Activated T-cell treated with anti-CD3 and anti-CD28 coated beads, Interleukin-2, amount 50 U/mL, for 1 hour (primary cell): ENCODE measurements around the gene HAUS7.

Experiments
- DNase-seq: peaks from one replicate; pipeline ENCODE4 v3.0.0-alpha.2; 2020

HAUS7 gene

DNA sequence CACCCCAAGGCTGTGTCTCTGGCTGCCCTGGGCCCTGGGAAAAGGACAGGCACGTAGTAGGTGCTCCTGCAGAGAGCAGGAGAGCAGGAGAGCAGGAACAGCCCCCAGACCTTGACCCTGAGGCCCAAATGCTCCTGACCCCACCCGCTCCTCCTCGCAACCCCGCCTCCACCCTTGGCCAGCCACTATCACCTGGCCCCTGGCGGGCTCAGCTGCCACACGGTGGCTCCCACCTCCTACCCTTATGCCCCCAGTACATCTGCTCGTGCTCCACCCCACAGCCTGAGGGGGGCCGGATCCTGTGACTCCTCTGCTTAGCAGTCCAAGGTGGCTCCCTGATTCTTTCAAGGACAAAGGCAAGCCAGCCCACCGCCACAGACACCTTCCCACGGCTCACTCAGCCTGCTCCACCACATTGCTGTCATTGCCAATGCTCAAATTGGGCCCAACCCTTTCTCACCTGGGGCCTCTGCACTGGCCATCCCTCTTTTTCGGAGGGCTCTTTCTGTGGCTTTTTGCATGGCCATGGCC, 5.4 kb upstream of the HAUS7 start:
- no peak for DNase-seq

DNA sequence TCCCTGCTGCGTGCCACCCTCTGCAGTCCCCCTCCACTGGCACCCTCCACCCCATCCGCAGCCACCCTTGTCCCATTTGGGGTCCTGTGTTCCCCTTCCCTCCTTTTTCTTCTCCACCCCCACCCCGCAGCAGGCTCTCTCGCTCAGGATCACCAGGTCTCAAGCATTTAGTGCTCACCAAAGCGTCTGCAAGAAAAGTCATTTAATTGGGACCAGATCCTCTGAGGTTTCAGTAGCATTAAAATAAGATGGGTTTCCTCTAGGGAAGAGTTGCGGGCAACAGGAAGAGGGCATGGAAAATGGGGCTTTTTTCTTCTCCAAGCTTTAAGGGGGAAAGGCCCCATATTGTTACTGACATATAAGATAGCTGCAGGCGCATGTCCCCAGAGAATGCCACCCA, 4.9 kb upstream of the HAUS7 start:
- no peak for DNase-seq

- DNase-seq, result peak; percentile 60
Observed at GRCh38 chrX:153474718-153475117, 4.3 kb upstream of the HAUS7 start.

DNA sequence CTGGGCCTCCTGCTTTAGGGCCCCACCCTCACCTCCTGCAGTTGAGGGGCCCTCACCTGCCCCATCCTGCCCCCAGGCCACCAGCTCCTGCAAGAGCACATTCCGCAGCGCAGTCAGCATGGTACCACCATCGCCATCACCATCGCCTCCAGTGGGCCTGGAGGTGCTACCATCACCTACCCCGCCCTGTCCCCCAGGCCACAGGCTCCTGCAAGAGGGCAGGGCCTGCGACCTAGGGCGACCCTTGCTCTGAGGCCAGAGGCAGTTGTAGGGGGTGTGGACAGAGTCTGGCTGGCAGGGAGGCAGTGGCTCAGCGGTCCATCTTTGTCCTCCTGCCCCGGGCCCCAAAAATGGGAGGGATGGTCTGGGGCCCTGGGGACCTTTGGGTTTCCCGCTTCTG, 3.9 kb upstream of the HAUS7 start:
- no peak for DNase-seq

DNA sequence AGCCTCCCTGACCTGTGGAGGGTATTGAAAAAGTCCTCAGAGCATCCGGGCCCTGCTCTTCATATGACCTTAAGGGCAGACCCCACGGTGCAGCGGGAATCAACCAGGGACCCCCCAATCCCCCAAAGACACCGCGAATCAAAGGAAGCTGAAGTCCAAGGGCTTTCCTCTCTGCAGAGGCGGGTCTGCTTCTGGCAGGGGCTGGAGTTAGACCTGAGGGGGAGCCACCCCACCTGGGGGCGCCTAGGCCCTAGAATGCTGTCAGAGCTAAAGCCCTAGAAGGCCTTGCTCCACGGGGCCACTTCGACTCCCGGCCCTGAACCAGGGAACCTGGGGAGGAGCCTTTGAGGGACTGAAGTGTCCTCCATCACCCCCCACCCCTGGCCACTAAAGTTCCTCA, 2.8 kb upstream of the HAUS7 start:
- DNase-seq, result no peak

DNA sequence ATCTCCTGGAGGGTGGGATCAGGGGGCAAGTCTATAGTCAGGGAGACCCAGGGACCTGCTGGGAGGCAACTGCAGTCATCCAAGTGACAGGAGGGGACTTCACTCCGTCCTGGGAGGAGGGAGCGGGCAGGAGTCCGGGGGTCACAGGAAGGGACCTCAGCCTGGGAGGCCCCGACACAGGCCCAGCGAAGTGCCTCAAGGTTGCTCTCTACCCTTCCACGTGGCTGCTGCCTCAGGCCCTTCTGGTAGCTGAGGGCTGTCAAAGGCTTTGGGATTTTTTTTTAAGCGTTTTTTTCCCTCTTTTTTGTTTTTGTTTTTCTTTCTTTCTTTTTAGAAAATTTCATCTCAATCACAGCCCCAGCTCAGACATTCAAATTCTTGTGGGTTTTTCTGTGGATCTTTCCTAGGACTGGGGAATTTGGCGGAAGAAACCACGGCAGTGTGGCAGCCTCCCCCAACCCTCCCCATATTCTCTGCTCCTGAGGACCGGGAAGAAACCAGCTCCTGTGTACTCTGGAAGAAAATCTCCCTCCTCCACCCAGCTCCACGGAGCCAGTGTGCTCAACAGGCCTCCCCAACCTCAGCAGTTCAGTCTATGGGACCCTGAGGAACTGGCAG, 1.4 kb upstream of the HAUS7 start:
- DNase-seq, result no peak

DNA sequence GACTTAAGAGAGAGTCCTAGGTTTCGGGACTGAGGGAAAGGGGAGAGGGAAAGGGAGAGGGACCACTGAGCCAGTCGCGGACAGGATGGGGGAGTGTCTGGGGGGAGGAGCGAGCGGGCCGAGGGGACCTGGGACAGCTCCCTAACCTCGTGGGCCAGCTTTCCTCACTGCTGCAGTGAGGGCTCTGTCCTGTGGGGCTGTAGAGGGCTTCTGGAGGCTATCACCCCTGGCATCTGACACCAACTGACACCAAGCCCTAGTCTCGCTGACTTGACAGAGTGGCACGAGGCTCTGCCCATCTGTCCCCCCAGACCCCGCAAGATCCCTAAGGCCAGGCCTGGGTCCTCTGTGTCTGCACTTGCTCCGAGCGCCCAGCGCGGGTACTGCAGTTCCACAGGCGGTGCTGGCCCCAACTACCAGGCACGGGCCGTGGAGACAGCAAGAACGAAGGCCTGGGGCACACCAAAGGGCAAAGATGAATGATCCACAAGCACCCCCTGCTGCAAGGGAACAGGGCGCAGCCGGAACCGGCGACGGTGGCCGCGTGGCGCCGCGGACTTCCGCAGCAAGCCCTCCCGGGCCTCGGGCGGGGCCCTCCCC, 465 bp downstream of the HAUS7 start:
- no peak for DNase-seq

- DNase-seq, result no peak
Observed at GRCh38 chrX:153468008-153468580, 2.3 kb downstream of the HAUS7 start.

GRCh38 chrX:153465691-153466380, 4.5 kb downstream of the HAUS7 start:
- no peak for DNase-seq

DNA sequence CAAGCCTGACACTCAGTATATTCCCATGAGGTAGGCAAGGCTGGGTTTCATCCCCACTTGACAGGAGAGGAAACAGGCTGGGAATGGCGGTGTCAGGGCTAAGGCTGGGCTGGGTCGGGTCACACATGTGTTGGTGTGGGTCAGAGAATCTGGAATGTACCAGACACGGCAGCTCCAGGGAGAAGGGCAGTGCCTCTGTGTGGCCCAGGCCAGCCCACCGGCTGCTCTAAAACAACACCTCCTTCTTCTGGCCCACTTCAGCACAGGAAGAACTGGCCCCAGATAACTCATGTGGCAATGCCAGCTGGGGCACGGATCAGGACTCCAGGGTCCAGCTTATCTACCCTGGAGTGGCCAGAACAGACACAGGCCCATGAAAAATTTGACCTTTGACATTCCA, 6.3 kb downstream of the HAUS7 start:
- no peak for DNase-seq

DNA sequence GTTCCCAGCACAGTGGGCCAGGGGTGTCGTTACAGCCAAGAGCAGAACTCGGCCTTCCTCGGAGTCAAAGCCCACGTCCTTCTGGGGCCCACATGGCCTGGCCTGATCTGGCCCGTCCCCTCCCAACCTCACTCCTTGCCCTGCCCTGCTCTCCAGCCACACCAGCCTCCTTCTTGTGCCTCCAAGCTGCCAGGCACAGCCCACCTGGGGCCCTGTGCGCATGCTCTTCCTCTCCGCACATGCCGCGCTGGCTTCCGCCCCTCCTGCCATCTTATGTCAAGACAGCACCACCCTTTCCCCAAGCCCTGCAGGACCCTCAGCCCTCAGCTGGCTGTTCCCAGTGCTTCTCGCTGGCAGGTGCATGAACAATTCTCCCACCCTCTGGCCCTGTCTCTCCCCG, 6.8 kb downstream of the HAUS7 start:
- DNase-seq, result no peak

GRCh38 chrX:153463031-153463430, 7.3 kb downstream of the HAUS7 start:
- DNase-seq, result no peak

GRCh38 chrX:153462291-153462690, 8.1 kb downstream of the HAUS7 start:
- no peak for DNase-seq

GRCh38 chrX:153460826-153461225, 9.6 kb downstream of the HAUS7 start:
- DNase-seq, result peak; percentile 57

DNA sequence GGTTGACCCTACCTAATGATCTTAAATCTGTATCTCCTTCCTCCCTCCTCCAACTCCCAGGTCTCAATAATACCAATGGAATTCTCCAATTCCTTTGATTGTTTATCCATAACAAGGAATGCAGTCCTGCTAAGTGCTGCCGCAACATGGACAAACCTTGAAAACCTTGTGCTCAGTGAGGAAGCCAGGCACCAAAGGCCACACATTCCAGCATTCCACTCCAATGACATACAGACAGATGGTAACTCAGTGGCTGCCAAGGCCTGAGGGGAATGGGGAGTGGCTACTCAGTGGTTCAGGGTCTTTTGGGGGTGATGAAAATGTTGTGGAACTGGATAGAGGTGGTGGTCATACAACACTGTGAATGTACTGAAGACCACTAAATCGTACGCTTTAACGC, 10.4 kb downstream of the HAUS7 start:
- DNase-seq, result no peak

- DNase-seq, result no peak
Observed at GRCh38 chrX:153458476-153458875, 11.9 kb downstream of the HAUS7 start.

DNA sequence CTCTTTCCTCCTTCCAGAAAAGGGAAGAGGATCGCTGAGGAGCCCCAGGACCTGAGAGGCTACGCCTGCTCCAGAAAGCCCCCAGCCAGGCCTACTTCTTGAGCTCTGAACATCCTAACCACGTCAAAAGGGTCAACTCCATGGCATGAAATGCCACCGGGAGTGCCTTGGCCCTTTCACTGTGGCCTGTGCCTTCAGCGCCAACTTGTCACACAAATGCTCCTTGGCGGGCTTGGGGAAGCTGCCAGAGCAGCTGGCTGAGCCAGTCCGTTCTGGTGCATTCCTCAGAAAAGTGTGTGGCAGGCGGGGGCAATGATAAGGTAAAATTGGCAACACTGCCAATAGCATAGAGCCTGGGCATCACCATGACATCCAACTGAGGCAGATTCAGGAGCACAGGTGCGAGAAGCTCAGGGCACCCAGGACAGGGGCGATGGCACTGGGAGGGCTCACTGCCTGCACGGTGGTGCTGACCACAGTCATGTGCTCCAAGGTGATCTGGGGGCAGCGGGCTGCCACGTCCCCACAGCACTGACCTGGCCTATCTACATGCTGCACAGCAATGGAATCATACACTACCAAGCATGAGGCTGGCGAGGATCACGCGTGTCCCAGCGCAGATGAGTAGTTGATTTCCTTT, 12.4 kb downstream of the HAUS7 start:
- DNase-seq, result no peak

DNA sequence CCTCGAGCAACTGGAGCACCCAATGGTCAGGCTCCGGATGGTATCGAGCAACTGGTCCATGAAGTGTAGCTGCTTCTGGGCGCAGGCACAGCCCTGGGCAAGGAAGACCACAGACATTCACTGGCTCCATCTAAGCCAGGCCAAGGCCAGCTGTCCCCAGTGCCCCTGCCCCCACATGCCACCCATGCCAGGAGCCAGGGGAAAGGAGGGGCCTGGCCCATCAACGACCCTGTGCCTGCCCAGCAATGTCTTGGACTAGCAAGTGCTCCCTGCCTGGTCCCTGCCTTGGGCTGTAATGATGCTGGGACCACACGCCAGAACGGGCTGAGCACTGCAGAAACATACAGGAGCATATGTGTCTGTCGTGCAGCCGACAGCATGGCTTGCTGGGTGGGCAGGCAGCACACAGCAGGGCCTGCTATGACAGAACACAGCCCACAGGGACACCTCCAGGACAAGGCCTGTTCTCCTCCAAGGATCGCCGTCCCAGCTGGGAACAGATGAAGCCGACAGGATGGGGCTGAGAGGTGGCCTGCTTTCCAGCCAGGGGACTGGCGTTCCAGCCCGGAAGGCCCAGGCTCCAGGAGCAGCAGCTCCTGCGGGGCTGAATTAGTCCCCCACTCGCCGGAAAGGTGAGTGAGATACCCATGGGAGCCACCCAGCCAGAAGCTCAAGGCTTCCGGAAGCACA, 13.1 kb downstream of the HAUS7 start:
- DNase-seq, result no peak

DNA sequence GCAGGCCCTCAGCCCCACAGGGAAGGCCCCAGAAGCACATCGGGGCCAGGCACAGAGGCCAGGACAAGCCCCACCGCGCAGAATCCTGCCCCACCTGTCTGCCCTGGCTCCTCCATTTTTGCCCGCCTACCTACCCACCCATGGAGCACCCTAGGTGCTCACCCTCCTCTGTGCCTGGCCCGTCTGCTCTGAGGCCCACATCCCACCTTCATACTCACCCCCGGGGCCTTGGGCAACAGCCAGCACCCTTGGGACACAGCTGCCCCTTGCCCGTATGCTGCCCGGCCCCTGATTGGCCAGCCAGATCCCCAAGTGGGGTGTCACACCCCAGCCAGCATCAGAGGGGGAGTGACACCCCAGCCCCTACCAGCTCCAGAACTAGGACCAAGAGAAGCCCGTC, 13.7 kb downstream of the HAUS7 start:
- DNase-seq, result no peak

DNA sequence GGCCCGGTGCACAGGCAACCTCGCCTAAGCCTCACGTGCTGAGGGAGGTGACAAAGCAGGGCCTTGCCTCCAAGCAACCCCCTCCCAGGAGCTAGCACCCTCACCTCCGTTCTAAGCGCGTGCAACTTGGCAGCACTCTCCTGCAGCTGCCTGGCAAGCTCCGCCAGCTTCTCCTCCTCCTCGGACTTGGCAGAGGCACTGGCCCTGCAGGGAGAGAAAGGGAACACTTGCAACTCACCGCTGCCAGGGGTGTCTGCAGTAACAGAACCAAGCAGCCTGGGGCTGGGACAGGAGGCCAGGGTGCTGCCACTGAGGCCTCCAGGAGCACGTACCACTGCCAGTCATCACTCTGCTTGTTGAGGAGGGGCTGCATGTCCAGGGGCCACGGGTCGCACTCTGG, 14.2 kb downstream of the HAUS7 start:
- no peak for DNase-seq

GRCh38 chrX:153455571-153455970, 14.8 kb downstream of the HAUS7 start:
- no peak for DNase-seq

DNA sequence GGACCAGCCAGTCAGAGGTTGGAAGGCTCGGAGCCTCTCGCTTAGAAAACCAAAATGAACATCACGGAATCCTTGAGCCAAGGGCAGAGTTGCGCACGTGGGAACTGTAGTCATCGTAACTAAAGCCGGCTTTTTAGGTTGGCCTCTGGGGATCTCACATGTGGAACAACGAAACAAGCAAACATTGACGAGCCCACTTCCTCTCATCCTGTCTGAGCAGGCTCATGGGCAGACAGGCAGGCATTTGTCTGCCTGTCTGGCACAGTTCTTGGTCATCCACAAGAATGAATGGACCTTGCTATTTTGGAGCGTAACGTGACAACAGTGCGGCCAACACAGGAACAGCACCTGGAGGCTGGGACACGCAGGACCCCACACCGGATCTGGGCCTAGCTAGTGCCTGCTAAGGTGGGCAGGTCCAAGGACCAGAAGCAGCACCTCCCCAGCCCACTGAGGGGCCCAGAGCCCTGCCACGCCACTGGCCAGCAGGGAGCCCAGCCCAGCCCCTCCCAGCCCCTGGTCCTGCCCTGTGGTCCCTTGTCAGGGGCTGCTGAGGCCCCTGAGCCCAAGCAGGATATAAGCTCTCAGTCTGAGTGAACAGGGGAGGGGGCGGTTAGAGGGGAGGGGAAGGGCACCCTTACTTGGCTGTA, 15.3 kb downstream of the HAUS7 start:
- DNase-seq, result no peak

GRCh38 chrX:153450949-153451277, 19.5 kb downstream of the HAUS7 start:
- no peak for DNase-seq
